Measurements from ENCODE around the gene MEG3.

DNA sequence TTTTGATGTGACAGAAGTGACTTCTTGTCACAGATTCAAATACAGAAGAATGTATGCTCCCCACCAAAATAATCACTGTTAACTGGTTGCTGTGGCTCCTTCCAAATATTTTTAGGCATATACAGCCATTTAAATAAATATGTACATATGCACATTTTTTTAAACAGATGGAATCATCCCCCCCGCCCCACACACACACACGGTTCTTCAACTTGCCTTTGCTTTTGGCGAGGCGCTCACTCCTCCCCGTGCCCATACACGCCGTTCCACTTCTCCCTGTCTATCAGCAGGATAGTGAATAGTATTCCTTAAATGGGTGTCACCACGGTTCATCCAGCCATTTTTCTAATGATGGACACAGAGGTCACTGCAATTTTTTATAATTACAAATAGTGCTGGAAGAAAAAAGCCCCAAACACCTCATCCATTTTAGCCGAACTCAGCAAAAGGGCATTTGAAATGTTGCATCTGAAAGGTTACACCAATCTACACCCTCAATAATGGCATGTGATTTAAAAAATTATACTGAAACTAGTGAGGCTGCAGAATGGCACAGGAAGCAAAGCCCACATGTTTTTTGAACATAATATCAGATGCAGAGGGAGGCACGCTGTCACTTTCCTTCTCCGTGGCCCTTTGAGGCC lies 39.2 kb upstream of the MEG3 start:
- TF ChIP-seq POLR2A (IDR thresholded peaks at IDR 0.05; ENCODE audit: low read length) (no peak), GATA1 (IDR thresholded peaks at IDR 0.05; ENCODE audit: low read depth, low read length) (no peak)
